B cell (primary cell): ENCODE data around the gene ABCA4. TPM values are rescaled to one million over a fixed set of nuclear protein-coding genes. Genes with fewer than 3 reads are reported as not detected.

ENCODE experiments used
- ATAC-seq: fragments of 200-7000 bp; cut with Tn5 transposase; one replicate; pipeline ENCODE4 v1.10.0; 2021; ENCODE audit warnings: low read depth, mild to moderate bottlenecking, moderate number of reproducible peaks, moderate library complexity
- CTCF ChIA-PET: fragments of 350-600 bp; sonication (Branson Sonifier 250); formaldehyde crosslinking; loops from one replicate; lab custom pipeline; 2021; ENCODE audit warnings: antibody characterized with exemption, inconsistent platforms; lab: Charles Lee
- POLR2A ChIA-PET: fragments of 350-600 bp; sonication (Branson Sonifier 250); formaldehyde crosslinking; loops from one replicate; lab custom pipeline; 2021; ENCODE audit warnings: antibody characterized with exemption; lab: Charles Lee
- DNase-seq: peaks from one replicate; pipeline ENCODE4 v3.0.0; 2013
- H2AFZ ChIP-seq: 2 replicates; pipeline ENCODE4 v1.6.1; 2012; ENCODE audit warnings: mild to moderate bottlenecking, low read depth, low read length; ENCODE audit not compliant: insufficient read depth, poor library complexity, severe bottlenecking
- H3K27ac ChIP-seq, 2 donors: 1 replicate in 1 of 2; 2 replicates in 1 of 2; pipeline ENCODE4 v1.5.1; 2012 to 2013; ENCODE audit warnings: low read length in 2 of 2, mild to moderate bottlenecking in 2 of 2, moderate library complexity in 1 of 2
- H3K27me3 ChIP-seq, 4 experiments: fragments of 200-600 bp in 1 of 4; sonication (generic) in 1 of 4; replicated peaks in 1 of 4; 1 replicate in 2 of 4; 2 replicates in 2 of 4; pipeline versions ENCODE4 v1.6.1 to v1.7.0; 2013 to 2016; ENCODE audit warnings: low read length in 3 of 4, mild to moderate bottlenecking in 2 of 4, mixed read lengths in 1 of 4, moderate library complexity in 1 of 4; ENCODE audit not compliant: insufficient read depth in 4 of 4, control insufficient read depth in 3 of 4; ENCODE audit errors: control extremely low read depth in 1 of 4
- H3K36me3 ChIP-seq, 2 experiments: replicated peaks in 1 of 2; 1 replicate in 1 of 2; 2 replicates in 1 of 2; pipeline versions ENCODE4 v1.6.1 to v1.7.1; 2013; ENCODE audit warnings: low read length in 1 of 2; ENCODE audit not compliant: insufficient read depth in 2 of 2, control insufficient read depth in 1 of 2; ENCODE audit errors: control extremely low read depth in 1 of 2, extremely low read depth in 1 of 2
- H3K4me1 ChIP-seq, 2 donors: fragments of 200-600 bp in 1 of 2; sonication (generic) in 1 of 2; 1 replicate in 1 of 2; 2 replicates in 1 of 2; pipeline versions ENCODE4 v1.5.1 to v1.6.1; 2013 to 2017; ENCODE audit warnings: low read length in 2 of 2; ENCODE audit not compliant: control insufficient read depth in 2 of 2, insufficient read depth in 2 of 2
- H3K4me2 ChIP-seq: replicated peaks from 2 replicates; pipeline ENCODE3; 2012; ENCODE audit warnings: mild to moderate bottlenecking, low read depth, low read length; ENCODE audit not compliant: poor library complexity, severe bottlenecking
- H3K4me3 ChIP-seq, 5 experiments: fragments of 200-600 bp in 1 of 5; sonication (generic) in 1 of 5; 1 replicate in 3 of 5; 2 replicates in 2 of 5; pipeline versions ENCODE4 v1.5.1 to v1.7.0; 2011 to 2016; ENCODE audit warnings: low read length in 4 of 5, mild to moderate bottlenecking in 4 of 5, low read depth in 2 of 5, control low read depth in 1 of 5, moderate library complexity in 1 of 5; ENCODE audit not compliant: insufficient read depth in 1 of 5; ENCODE audit errors: control extremely low read depth in 1 of 5, extremely low read depth in 1 of 5
- H3K79me2 ChIP-seq: fragments of 200-600 bp; sonication (generic); one replicate; pipeline ENCODE4 v1.6.0; 2016; ENCODE audit warnings: low read length; ENCODE audit not compliant: control insufficient read depth, insufficient read depth
- H3K9ac ChIP-seq: fragments of 200-600 bp; sonication (generic); 2 replicates; pipeline ENCODE4 v1.6.1; 2017; ENCODE audit warnings: mild to moderate bottlenecking, low read length, moderate library complexity
- H3K9me3 ChIP-seq, 3 donors: one replicate each; pipeline versions ENCODE4 v1.6.1 to v1.7.1; 2013; ENCODE audit warnings: low read length in 2 of 3; ENCODE audit not compliant: control insufficient read depth in 2 of 3, insufficient read depth in 1 of 3; ENCODE audit errors: control extremely low read depth in 1 of 3
- H4K20me1 ChIP-seq: 2 replicates; pipeline ENCODE4 v1.6.0; 2012; ENCODE audit warnings: mild to moderate bottlenecking, low read length; ENCODE audit not compliant: insufficient read depth, control insufficient read depth, poor library complexity, severe bottlenecking
- H3K27ac Mint-ChIP-seq: one replicate; pipeline ENCODE4 v1.8.0; 2021; ENCODE audit warnings: mixed read lengths
- H3K27me3 Mint-ChIP-seq: one replicate; pipeline ENCODE4 v1.8.0; 2021; ENCODE audit warnings: mixed read lengths
- H3K4me1 Mint-ChIP-seq: one replicate; pipeline ENCODE4 v1.8.0; 2021; ENCODE audit warnings: mixed read lengths
- H3K4me3 Mint-ChIP-seq: one replicate; pipeline ENCODE4 v1.8.0; 2021; ENCODE audit warnings: mixed read lengths
- H3K9me3 Mint-ChIP-seq: one replicate; pipeline ENCODE4 v1.8.0; 2022; ENCODE audit warnings: mixed read lengths; ENCODE audit not compliant: insufficient read depth
- EZH2 ChIP-seq: IDR thresholded peaks from 2 replicates; pipeline ENCODE4 v1.6.1; 2012; ENCODE audit warnings: borderline replicate concordance, low read depth, mild to moderate bottlenecking, moderate library complexity, low read length; ENCODE audit not compliant: insufficient read depth, poor library complexity, severe bottlenecking
- WGBS: methylation state at CpG from one replicate; pipeline ENCODE4 v1.1.5; 2013; ENCODE audit warnings: missing lambda C conversion rate; ENCODE audit not compliant: insufficient coverage; 5-methylcytosine and 5-hydroxymethylcytosine counted together
- intact Hi-C: fragments of 100-400 bp; cut with micrococcal nuclease; formaldehyde crosslinking; loops from one replicate; pipeline ENCODE4 v1.10.0; 2022
- polyA plus RNA-seq: library from polyadenylated mRNA; depleted of rRNA; stranded (reverse); fragments of >200 nt; gene quantifications from 2 replicates; pipeline ENCODE4 v1.2.3, GENCODE V29; 2012
- total RNA-seq, 2 donors: library from RNA; stranded (reverse); fragments of 120-200 nt in 1 of 2; gene quantifications; 1 replicate in 1 of 2; 2 replicates in 1 of 2; pipeline versions ENCODE4 v1.2.3 to v1.2.4, GENCODE V29; 2013 to 2022
- TF ChIP-seq, protein P1 (sequence below): fragments of 200-600 bp; IDR thresholded peaks from one replicate; pipeline ENCODE4 v1.8.0; 2022; ENCODE audit warnings: antibody characterized with exemption, mild to moderate bottlenecking

ABCA4 gene
- total and polyA plus RNA-seq, 2 donors (not counting 1 experiment from before 2014, with no cell fraction given): not detected

DNA sequence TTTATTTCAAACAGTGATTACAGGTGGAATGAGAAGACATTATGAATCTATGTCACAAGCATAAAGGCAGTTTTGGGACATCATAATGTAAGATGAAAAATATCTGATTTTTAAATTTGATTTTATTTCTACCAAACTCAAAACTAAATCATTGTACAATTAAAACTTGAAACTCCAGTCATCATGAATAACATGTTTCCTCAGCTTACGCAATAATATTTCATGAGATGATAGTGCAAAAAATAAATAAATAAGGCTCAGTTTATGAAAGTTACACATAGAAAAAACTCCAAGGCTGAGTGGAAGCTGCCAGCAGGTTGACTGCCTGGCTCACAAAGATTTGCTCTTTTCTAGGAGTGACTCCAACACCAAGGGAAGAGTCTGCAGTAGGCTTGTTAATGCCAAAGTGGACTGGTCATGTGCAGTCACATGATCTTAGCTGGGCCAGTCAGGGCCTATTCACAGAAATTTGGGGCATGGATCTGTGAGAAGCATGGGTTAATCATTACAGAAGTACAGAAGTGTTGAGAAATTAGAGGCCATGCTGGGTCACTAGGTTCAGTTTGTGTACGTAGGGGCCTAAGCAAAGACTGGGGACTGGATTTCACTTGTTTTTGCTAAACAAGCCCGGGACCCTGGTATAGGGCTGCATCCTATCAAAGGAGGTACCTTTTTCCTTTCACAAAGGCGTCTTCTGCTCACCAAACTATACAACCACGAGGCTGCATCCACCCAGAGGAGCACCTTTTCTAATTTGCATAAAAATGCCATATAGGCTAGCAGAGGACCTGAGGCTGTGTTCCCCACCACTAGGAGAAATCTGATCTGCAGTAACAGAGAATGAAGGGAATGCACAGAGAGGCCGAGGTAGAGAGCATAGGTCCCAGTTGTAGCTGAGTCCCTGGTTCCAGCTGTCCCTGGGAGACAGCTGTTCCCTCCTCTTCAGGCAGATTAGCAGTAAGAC, 4.9 kb upstream of the ABCA4 start:
- Histone ChIP-seq H3K4me1 (no peaks in the 10 kb centered on the region), H3K9me3 (no peaks in the 10 kb centered on the region)
- CTCF ChIA-PET: no interaction called here

DNA sequence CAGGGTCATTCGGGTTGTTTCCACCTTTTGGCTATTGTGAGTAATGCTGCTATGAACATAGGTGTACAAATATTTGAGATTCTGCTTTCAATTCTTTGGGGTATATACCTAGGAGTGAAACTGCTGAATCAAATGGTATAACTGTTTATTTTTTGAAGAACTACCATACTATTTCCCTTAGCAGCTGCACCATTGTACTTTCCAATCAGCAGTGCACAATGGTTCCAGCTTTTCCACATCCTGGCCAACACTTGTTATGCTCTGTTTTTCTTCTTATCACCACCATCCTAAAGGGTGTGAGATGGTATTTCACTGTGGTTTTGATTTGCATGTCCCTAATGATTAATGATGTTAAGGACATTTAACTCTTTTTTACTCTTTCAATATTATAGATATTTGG, 3.6 kb upstream of the ABCA4 start:
- no peak overlapping the region for H3K4me3 Mint-ChIP-seq
- no CpG with 5 or more reads among the region's 1 CpG for WGBS

More for the DNA sequence above, 4.9 kb upstream of the ABCA4 start:
- no peak overlapping the region for H2AFZ ChIP-seq
- H3K4me3 ChIP-seq: no peak overlapping the region
- no peaks in the 10 kb centered on the region for H3K79me2 ChIP-seq
- no peaks in the 10 kb centered on the region for H4K20me1 ChIP-seq
- TF ChIP-seq, protein P1, sequence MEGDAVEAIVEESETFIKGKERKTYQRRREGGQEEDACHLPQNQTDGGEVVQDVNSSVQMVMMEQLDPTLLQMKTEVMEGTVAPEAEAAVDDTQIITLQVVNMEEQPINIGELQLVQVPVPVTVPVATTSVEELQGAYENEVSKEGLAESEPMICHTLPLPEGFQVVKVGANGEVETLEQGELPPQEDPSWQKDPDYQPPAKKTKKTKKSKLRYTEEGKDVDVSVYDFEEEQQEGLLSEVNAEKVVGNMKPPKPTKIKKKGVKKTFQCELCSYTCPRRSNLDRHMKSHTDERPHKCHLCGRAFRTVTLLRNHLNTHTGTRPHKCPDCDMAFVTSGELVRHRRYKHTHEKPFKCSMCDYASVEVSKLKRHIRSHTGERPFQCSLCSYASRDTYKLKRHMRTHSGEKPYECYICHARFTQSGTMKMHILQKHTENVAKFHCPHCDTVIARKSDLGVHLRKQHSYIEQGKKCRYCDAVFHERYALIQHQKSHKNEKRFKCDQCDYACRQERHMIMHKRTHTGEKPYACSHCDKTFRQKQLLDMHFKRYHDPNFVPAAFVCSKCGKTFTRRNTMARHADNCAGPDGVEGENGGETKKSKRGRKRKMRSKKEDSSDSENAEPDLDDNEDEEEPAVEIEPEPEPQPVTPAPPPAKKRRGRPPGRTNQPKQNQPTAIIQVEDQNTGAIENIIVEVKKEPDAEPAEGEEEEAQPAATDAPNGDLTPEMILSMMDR: no peak
- TF ChIP-seq EZH2: no peak
- intact Hi-C loops: no loop called here
- H3K9ac ChIP-seq: no peak overlapping the region
- peaks cover 18% of the 10 kb centered on the region for H3K27me3 Mint-ChIP-seq
- WGBS: 90% methylated on average over 3 of the region's 6 CpGs
- H3K4me3 Mint-ChIP-seq: no peak overlapping the region
- POLR2A ChIA-PET: no interaction called here
- no peak overlapping the region for H3K27ac ChIP-seq
- no peak overlapping the region for H3K4me2 ChIP-seq
- no peaks in the 10 kb centered on the region for H3K4me1 Mint-ChIP-seq
- DNase-seq (no peak), ATAC-seq (no peak)
- H3K36me3 ChIP-seq: no peaks in the 10 kb centered on the region
- no peak overlapping the region for H3K27ac Mint-ChIP-seq
- H3K9me3 Mint-ChIP-seq: no peaks in the 10 kb centered on the region
- H3K27me3 ChIP-seq: no peaks in the 10 kb centered on the region

More for the DNA sequence above, 3.6 kb upstream of the ABCA4 start:
- Histone ChIP-seq H4K20me1 (no peaks in the 10 kb centered on the region), H3K4me1 (no peaks in the 10 kb centered on the region), H3K9ac (no peak overlapping the region), H3K4me2 (no peak overlapping the region), H3K4me3 (no peak overlapping the region), H3K27ac (no peak overlapping the region), H3K27me3 (no peaks in the 10 kb centered on the region), H2AFZ (no peak overlapping the region), H3K9me3 (no peaks in the 10 kb centered on the region), H3K79me2 (no peaks in the 10 kb centered on the region), H3K36me3 (no peaks in the 10 kb centered on the region)
- intact Hi-C loops: no loop called here
- H3K4me1 Mint-ChIP-seq: no peaks in the 10 kb centered on the region
- H3K27ac Mint-ChIP-seq: no peak overlapping the region
- peaks cover 18% of the 10 kb centered on the region for H3K27me3 Mint-ChIP-seq
- CTCF ChIA-PET: no interaction called here
- no peak for TF ChIP-seq EZH2
- TF ChIP-seq, protein P1: no peak
- ATAC-seq: no peak
- POLR2A ChIA-PET: no interaction called here
- no peak for DNase-seq
- no peaks in the 10 kb centered on the region for H3K9me3 Mint-ChIP-seq
